GF-D8 (cell line): ENCODE results near the gene TUBGCP3.

ENCODE experiments used
- DNase-seq: peaks from one replicate; lab custom pipeline; 2025; lab: John Stamatoyannopoulos, UW

Gene TUBGCP3

DNA sequence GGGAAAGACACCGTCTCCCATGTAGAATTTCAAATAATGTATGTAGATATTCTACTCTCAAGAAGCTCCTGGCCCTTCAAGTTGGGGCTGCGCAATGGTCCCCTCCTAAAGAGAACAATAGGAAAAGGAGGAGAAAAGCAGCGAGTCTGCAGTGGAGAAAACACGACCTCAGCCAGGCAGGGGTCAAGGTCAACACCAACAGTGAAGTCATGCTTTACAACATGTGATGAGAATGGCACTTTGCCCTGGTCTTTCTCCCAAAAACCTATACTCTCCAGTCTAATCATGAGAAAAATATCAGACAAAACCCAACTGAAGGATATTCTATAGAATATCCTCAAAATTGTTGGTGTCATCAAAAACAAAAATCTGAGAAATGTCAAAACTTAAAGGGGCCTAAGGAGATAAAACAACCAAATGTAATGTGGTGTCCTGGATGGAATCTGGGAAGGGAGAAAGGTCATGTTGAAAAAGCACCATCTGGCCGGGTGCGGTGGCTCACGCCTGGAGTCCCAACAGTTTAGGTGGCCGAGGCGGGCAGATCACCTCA is 110.8 kb downstream of the TUBGCP3 start:
- DNase-seq: no peak

DNA sequence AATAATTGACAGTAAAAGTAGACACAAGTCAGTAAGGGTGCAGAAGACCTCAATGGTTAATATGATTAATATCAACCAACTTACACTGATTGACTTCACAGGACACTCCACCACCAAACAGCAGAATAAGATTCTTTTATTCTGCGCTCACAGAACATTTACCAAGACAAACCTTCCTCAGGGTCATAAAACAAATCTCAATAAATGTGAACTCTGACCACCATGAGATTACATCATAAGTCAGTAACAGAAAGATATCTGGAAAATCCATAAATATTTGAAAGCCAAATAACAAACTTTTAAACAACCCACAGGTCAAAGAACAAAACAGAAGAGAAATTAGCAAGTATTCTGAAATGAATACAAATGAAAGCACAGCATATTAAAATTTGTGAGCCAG is 112.1 kb downstream of the TUBGCP3 start:
- DNase-seq: no peak

DNA sequence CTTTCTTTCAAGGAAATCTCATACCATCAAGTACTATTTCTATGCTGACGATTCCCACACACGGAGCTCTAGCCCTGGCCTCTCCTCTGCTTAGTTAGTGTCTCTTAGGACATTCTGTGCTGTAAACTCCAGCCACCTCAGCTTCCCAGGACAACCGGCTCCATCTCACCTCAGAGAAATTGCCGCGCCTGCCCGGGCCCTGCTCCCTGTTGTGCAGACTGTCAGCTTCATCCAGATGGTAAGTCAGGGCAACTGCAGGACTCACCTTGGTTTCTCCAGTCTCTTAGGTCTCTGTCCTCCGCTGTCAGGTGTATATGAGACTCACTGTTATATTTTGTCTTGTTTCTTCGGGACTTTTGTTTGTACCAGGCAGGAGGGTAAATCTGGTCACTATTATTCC is 113.1 kb downstream of the TUBGCP3 start:
- DNase-seq: no peak

DNA sequence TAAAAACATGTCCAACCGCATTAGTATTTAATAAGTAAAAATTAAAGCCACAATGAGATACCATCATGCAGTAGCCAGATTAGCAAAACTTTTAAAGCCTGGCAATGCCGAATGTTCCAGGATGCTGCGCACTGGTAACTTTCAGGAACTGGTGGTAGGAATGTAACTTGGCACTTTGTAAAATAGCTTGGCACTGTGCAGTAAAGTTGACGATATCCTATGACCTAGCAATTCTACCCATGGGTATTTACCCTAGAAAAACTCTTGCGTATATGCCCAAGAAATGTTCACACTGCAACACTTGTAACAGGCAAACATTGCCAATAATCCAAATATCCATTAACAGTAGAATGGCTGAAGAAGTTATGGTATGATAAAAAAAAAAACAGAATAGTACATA is 114.1 kb downstream of the TUBGCP3 start:
- no peak for DNase-seq

DNA sequence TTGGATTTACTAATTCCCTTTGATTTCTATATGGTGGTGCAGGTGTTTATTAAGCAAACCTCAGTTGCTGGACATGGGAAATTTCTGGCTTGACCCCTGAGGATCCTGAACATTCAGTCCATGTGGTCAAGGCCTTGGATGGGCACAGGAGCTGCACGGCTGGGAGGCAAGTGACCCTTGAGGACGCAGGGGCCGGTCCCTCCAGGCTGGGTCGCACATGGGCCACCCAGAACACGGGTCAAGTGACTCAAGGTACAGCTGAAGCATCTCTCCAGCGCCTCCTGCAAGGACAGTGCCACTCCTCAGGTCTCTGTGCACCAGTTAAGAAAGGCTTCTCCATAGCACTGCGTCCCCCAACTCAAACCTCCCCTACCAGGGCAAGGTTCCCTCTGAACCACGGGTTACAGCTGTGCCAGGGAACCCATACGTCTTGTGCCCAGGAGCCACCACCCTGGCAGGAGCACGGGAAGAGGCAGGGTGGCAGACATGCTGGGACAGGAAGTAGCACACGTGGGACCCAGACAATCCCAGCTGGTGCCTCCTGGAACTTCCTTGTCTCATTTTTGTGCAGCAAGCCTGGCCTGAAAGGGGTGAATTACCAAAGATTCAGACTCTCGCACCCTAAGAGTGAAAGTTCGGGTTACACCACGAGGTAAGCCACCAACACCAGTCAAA is 118.7 kb downstream of the TUBGCP3 start:
- no peak for DNase-seq

DNA sequence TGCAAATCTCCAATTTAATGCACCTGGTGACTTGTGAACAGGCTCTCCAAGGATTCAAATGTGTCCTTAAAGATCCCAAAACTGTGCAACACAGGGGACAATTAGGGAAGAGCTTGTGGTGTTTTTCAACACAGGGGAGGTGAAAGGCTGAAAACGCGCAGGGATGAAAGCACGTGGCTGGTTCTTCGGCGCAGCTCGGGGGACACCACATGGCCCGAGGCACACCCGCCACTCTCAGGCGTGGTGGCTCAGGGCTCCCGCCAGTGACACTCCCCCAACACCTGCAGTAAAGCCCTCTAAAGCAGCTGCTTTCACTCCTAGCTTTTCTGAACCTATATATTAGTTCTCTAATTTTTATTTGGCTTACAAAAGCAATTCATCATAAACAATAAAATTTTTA is 119.9 kb downstream of the TUBGCP3 start:
- DNase-seq: no peak

DNA sequence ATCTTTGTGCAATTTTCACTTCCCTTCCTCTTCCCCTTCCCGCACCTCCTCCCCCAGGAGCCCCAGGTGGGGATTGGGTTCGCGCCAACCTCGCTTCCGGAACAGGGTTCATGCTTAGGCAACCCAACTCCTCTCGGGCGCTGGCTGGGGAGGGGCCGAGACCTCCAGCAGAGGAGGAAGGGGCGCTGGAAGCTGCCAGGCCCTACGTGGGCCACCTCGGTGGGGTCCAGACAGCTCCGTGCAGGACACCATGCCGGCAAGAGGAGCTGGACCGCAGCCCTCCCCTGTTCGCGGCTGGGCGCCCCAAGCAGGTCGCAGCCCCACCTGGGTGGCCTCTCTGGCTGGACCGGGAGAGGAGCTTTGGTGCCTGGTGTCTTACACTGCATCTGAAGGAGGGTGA is 120.7 kb downstream of the TUBGCP3 start:
- no peak for DNase-seq

DNA sequence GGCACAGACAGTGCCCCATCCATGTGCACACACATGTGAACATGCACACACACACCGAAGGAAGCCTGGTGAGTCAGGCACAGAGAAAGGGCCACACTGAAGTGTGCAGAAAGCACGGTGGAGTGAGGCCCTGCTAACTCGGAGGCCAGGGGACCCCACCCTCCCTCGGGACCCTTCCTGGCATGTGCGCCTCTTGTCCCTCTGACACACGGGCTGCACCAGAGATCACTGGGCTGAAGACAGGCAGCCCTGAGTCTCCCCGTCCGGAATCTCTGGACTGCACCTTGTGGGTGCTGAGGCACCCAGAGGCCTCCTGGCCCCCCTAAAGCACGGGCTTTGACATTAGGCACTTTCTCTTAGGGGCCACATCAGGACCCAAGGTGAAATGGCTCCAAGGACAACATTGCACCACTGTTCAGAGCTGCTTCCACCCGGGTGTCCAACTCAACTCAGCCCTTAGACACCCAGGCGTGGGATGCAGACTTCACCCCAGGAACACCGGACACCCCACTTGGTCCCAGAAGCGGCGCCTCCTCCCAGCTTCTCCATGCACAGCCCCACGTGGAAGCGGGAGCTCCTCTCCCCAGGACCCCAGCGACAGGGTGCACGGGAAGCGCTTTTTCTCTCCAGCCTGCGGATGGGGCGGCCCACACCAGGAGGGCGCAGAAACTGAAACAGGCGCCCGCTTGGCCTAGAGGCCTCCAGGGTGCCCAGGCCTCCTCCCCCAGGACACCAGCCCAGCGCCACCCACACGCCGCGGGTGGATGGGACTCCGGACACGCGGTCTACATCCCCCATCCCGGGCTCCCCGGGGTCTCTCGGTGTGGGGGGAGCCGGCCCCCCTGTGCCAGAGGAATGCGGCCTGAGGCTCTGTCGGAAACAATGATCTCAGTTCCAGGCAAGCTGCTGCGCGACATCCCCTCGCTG is 121.6 kb downstream of the TUBGCP3 start:
- no peak for DNase-seq

DNA sequence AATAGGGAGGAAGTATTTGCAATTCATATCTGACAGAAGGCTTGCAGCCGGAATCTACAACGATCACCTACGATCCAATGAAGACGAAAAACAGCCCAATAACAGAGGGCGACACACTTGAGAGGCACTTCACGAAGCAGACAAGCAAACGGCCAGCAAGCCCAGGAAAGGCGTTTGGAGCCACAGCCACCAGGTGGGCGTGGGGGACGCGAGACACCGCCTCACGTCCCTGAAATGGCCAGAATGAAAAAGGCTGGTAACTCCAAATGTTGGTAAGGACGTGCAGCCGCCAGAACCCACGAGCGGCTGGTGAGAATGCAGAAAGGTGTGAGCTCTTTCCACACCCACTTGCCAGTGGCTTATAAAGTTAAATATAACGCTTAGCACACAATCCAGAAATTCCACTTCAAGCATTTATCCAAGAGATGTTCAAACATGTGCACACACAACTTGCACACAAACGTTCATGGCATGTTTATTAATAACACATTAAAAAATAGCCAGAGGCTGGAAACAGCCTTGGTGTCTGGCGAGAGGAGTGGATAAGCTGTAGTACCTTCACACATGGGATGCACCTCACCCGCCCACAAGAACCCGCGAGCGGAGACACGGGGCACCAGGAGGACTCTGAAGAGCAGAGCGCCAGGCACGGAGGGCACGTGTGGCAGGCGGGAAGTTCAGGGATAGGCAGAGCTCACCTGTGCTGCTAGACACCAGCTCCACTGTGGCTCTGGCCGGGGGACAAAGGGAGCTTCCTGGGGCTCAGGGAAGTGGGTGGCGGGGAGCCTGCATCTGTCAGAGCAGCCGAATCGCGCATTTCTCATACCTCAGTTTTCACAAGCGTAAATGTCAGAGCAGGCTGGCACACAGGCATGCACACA is 122.5 kb downstream of the TUBGCP3 start:
- no peak for DNase-seq

DNA sequence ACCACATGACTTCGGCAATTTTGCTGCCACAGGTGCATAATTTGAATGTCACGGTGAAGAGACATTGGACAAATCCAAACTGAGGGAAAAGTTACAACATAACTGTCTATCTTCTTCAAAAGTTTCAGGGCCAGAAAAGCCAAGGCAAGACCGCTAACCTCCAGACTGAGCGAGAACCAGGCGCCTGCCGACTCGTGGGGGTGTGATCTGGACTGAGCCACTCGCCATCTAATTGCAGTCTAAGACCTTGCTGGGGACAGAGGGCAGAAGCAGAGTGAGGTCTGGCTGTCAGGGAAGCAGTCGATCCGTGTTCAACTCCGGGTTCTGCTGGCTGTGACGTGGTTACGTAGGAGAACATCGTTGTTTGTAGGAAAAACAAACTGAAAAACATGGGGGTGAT is 123.2 kb downstream of the TUBGCP3 start:
- DNase-seq: no peak

DNA sequence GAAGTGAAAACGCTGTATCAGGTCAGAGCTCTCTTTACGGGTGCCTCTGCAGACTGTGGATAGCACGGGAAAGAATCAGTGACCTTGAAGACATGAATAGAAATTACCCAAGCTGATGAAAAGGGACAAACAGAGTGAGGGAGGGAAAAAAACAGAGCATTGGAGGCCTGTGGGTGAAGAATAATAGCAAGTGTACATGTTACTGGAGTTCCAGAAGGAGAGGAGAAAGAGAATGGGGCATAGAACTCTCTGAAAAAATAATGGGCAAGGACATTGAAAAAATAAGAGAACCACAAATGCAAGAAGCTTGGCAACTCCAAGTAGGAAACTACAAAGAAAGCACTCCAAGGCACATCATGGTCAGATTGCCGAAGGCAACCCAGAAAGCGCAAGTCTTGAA is 125.5 kb downstream of the TUBGCP3 start:
- DNase-seq: no peak

DNA sequence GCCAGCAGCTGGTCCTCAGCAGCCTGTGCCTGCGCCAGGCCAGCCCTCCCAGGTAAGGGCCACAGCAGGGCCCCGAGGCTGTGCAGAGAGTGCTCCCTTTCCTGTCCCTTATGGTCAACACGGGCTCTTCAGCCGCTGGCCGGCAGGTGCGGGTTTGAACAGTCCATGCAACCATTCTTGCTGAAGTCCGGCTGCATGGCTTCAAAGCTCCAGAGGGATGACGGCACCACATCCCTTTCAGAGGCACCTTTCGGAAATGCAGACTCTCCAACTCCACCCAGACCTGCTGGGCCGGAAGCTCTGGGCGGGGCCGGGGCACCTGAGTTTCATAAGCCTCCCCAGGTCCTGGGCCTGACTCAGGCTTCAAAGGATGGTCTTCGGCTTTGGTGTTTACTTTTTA is 130.5 kb downstream of the TUBGCP3 start:
- no peak for DNase-seq

DNA sequence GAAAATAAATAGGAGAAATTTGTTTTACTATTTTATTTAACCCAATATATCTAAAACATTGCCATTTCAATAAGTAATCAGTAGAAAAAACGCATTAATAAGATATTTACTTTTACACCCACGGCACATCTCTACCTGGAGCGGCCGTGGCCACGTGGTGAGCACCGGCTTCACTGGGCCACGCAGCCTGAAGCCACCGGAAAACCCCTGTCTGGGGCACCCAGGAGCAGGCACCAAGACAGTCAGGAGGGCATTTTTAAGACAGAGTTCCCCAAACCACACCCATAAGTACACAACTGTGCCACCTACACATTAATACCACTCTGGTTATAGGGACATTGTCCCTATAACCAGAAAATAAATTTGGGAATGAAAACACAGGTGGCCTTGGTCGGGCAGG is 130.9 kb downstream of the TUBGCP3 start:
- DNase-seq: no peak

DNA sequence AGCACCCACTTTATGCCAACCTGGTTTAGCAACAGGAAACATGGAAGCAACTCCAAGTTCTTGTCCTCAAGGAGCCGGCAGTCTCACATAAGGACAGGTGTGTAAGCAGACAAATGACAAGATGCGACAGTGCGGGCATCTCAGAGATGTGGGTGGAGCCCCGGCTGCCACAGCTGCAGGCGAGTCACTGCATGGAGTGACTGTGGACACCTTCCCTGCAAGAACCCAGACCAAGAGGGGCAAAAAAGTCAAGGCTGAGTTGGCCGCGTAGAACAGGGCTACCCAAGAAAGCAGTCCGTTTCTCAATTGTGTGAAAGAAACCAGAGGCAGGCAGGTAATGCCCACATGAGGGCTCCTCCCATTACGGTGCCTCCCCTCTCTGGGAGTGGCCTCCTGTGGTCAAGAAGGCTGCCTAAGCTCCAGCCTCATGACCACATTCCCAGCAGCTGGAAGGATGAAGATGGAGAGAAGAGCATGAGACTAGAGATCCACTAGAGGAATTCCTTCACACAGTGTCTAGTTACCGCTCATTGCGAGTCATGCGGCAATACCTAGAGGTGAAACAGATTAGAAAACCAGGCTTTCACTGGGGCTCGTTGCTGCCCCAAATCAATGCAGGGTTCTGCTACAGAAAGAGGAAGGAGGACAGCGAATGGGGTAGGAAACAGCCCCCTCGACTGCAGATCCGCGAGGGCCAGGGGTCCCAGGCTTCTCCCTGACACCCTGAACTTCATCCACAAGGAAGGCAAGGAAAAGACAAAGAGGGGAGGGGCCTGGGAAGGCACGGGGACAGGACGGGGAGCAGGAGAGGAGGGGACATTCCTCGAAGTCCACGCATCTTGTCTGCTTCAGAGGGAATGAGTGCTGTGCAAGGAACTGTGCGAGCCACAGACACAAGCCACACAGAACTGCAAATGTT is 131.6 kb downstream of the TUBGCP3 start:
- no peak for DNase-seq

DNA sequence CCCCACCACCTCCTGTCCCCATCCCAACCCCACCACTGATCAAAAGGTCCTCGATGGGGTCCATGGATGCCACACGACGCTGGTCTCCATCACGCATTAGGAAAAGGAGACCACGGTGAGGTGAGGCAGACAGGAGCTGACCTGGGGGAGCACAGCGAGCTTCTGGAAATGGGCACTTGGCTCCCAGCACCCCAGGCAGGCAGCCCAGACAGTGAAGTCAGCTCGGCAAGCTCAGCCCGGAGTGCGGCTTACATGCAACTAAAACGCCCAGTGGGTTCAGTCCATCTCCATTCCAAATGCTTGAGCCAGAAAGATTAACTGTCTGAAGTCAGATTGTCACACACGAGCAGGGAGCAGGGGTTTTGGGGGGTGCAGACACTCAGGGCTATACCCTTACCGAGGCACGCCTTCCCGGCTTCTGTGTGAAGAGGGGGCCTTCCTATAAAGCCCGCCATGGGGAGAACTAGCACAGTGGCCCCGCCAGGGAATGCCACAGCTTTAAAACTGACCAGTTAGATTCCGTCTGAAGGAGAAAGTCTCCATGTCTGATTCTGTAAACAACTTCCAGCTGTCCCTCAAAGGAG is 132.4 kb downstream of the TUBGCP3 start:
- DNase-seq: no peak

DNA sequence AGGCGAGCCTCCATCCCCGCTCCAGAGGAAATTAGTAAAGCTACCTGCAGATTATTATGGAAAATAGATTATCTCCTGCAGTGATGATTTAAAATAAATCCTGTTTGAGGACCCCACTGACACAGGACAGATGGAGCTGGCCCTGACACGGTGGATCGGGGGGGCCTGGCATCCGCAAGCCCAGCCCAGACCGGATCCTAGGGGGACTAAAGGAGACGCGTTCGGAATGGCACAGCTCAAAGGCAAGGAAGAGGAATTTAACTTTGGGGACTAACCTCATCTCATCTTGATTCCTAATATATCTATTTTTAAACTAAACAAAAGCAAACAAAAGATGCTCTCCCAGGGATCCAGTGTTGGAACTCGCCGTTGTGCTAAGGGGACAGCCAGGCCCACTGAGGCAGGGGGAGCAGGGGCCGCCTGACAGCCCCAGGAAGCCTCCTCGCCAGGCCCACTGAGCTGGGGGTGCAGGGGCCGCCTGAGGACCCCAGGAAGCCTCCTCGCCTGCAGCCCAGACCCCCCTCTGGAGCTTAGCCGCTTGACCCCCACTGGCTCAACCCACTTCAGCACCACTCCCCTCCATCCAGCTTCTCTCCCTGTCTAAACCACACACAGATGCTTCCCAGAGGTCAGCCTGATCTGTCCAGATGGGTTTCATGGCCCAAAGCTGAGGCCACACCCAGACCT is 133.2 kb downstream of the TUBGCP3 start:
- no peak for DNase-seq

DNA sequence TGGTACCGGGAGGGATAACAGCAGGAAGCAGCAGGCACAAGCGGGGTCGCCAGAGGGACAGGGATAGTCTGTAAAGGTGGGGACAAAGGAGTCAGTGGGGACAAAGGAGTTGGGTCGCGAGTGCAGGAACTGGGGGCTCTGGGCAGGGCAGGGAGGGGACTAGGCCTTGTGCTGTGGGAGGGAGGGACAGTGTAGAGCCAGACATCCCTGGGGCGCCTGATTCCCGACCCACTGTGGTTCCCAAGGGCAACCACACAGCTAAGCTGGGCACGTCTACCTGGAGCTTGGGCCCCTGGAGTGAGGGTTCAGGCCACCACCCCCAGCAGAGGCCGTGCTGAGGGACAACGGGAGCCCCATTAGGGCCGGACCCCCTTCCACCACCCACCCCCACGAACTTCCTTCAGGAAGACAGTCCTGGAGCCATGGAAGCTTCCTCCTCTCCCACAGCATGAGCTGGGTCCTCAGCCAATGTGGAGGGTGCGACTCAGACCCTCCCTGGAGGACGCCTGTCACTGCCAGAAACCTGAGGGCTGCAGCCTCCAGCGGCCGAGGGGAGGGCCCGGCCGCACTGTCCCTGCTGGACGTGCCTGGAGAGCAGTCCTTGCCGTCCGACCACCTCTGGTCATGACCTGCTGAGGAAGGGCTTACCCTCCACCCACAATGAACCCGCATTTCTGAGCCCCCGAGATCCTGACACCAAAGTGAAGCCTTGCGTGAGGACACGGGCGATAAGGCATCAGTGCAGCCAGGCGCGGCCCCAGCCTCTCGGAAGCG is 133.9 kb downstream of the TUBGCP3 start:
- DNase-seq: no peak

DNA sequence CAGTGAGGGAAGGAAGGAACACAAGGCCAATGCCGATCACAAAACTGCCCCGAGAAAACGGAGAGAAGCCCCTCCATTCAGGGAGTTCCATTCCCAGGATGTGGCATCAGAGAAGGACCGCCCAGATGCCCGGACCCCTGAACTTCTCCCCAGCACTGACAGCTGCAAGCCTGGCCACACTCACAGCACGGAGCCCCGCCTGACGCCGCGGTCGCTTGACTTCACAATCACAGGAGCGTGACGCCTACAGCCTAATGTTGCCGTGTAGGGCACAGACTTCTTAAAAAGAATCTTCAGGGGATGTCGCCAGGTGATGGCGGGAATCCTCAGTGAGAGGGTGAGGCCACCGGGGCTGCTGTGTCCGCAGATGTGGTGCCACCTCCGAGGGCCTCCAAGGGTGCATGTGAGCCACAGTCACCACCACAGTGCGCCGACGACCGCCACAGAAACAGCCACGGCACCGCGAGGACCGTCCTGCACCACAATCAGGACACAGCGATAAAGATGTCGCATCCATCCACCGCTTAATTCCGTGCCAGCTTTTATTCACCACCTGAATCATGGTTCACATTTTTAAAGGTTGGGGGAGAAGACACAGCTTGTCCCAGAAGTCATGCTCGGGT is 134.6 kb downstream of the TUBGCP3 start:
- DNase-seq: no peak
